Measurements from ENCODE around the gene NCK2. TPM values are rescaled to one million over a fixed set of nuclear protein-coding genes. Genes with fewer than 3 reads are reported as not detected.

NCK2 gene
- total RNA-seq, 1 experiment from 2014 or later: 26.7 TPM

- TF ChIP-seq TCF7L2 (IDR thresholded peaks at IDR 0.05; ENCODE audit: borderline replicate concordance, extremely low read depth, insufficient read depth, insufficient read length) (no peak), YY1 (IDR thresholded peaks at IDR 0.05; ENCODE audit: extremely low read depth, insufficient replicate concordance, low read depth, low read length) (no peak), ZFX (IDR thresholded peaks at IDR 0.05) (no peak), FOSL1 (IDR thresholded peaks at IDR 0.05; ENCODE audit: low read depth) (no peak), EZH2 (IDR thresholded peaks at IDR 0.05) (no peak), RAD21 (IDR thresholded peaks at IDR 0.05; ENCODE audit: low read depth) (no peak)
Measured at GRCh38 chr2:105910497-105911238, 166.0 kb downstream of the NCK2 start (continued).

DNA sequence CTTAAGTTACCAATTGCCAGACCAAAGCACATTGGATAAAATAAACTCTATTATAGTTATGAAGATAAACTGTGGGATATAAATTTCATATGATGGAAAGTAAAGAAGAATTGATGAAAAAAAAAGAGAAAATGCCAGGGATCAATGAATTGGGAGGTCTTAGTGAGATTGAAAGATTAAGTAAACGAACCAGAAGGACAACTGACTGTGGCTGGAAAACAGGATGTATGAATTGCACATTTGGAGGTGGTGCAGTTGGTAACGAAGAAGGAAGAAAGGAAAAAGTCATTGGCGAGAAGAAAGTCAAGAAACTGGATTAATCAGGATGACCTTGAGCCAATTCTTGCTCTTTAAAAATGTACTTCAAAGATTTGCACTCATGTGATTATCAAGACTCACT, 166.7 kb downstream of the NCK2 start:
- no peak overlapping the region for H3K4me3 ChIP-seq (replicated peaks in 1 of 2; ENCODE audit: low read depth in 1 of 2, low read length in 2 of 2)
- H3K4me1 ChIP-seq (ENCODE audit: control insufficient read depth in 1 of 2, insufficient read depth in 2 of 2, low read length in 2 of 2): no peaks in the 10 kb centered on the region
- no TSS peak for BruUV-seq (replicated peaks)
- no peaks in the 10 kb centered on the region for H3K79me2 ChIP-seq (ENCODE audit: insufficient read depth, low read length)
- no peaks in the 10 kb centered on the region for H3K36me3 ChIP-seq (ENCODE audit: control insufficient read depth in 1 of 2, insufficient read depth in 2 of 2, low read length in 2 of 2)
- H3K9me3 ChIP-seq (ENCODE audit: control insufficient read depth in 1 of 2, insufficient read depth in 1 of 2, low read depth in 1 of 2, low read length in 2 of 2): no peaks in the 10 kb centered on the region
- H3K9ac ChIP-seq (ENCODE audit: low read length): no peak overlapping the region
- H3K27me3 ChIP-seq (ENCODE audit: insufficient read depth, low read length): no peaks in the 10 kb centered on the region
- H3K9me2 ChIP-seq (ENCODE audit: insufficient read depth): no peaks in the 10 kb centered on the region
- ATAC-seq: no peak
- TF ChIP-seq EZH2phosphoT487 (IDR thresholded peaks at IDR 0.05; ENCODE audit: borderline replicate concordance) (no peak), ELF1 (IDR thresholded peaks at IDR 0.05; ENCODE audit: borderline replicate concordance, low read depth) (no peak), ZFX (IDR thresholded peaks at IDR 0.05) (no peak), TCF7L2 (IDR thresholded peaks at IDR 0.05; ENCODE audit: borderline replicate concordance, extremely low read depth, insufficient read depth, insufficient read length) (no peak), POLR2AphosphoS5 (IDR thresholded peaks at IDR 0.05; ENCODE audit: low read depth, low read length) (no peak), SP1 (IDR thresholded peaks at IDR 0.05; ENCODE audit: low read depth) (no peak), FOSL1 (IDR thresholded peaks at IDR 0.05; ENCODE audit: low read depth) (no peak), JUND (IDR thresholded peaks at IDR 0.05) (no peak)
- TF ChIP-seq, protein P1, sequence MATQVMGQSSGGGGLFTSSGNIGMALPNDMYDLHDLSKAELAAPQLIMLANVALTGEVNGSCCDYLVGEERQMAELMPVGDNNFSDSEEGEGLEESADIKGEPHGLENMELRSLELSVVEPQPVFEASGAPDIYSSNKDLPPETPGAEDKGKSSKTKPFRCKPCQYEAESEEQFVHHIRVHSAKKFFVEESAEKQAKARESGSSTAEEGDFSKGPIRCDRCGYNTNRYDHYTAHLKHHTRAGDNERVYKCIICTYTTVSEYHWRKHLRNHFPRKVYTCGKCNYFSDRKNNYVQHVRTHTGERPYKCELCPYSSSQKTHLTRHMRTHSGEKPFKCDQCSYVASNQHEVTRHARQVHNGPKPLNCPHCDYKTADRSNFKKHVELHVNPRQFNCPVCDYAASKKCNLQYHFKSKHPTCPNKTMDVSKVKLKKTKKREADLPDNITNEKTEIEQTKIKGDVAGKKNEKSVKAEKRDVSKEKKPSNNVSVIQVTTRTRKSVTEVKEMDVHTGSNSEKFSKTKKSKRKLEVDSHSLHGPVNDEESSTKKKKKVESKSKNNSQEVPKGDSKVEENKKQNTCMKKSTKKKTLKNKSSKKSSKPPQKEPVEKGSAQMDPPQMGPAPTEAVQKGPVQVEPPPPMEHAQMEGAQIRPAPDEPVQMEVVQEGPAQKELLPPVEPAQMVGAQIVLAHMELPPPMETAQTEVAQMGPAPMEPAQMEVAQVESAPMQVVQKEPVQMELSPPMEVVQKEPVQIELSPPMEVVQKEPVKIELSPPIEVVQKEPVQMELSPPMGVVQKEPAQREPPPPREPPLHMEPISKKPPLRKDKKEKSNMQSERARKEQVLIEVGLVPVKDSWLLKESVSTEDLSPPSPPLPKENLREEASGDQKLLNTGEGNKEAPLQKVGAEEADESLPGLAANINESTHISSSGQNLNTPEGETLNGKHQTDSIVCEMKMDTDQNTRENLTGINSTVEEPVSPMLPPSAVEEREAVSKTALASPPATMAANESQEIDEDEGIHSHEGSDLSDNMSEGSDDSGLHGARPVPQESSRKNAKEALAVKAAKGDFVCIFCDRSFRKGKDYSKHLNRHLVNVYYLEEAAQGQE (IDR thresholded peaks at IDR 0.05; ENCODE audit: low read depth): no peak
- TF ChIP-seq, protein P2, sequence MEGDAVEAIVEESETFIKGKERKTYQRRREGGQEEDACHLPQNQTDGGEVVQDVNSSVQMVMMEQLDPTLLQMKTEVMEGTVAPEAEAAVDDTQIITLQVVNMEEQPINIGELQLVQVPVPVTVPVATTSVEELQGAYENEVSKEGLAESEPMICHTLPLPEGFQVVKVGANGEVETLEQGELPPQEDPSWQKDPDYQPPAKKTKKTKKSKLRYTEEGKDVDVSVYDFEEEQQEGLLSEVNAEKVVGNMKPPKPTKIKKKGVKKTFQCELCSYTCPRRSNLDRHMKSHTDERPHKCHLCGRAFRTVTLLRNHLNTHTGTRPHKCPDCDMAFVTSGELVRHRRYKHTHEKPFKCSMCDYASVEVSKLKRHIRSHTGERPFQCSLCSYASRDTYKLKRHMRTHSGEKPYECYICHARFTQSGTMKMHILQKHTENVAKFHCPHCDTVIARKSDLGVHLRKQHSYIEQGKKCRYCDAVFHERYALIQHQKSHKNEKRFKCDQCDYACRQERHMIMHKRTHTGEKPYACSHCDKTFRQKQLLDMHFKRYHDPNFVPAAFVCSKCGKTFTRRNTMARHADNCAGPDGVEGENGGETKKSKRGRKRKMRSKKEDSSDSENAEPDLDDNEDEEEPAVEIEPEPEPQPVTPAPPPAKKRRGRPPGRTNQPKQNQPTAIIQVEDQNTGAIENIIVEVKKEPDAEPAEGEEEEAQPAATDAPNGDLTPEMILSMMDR (IDR thresholded peaks at IDR 0.05 in 2 of 3, conservative IDR thresholded peaks at IDR 0.05 in 1 of 3; ENCODE audit: borderline replicate concordance in 1 of 3, insufficient read depth in 1 of 3, low read depth in 2 of 3, low read length in 2 of 3): no peak
- TF ChIP-seq, protein P3, sequence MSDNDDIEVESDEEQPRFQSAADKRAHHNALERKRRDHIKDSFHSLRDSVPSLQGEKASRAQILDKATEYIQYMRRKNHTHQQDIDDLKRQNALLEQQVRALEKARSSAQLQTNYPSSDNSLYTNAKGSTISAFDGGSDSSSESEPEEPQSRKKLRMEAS (IDR thresholded peaks at IDR 0.05): no peak
- intact Hi-C loops (cut with micrococcal nuclease): loop anchor here (10.0 kb wide), 1 partner anchor 173 kb away; no protein-coding TSS in a partner anchor
- ChIA-PET POLR2A (no interaction called here), CTCF (interaction anchor here (1.0 kb wide), 1 partner anchor 8 kb away, joined by 3 read pairs; no protein-coding TSS in a partner anchor), RAD21 (ENCODE audit: low non-redundant PET in 1 of 2, low total read pairs in 2 of 2, uncharacterized antibody in 2 of 2, unreplicated experiment in 2 of 2) (no interaction called here)
- no peak for DNase-seq (ENCODE audit: low read depth, low spot score)
- H4K20me1 ChIP-seq (ENCODE audit: insufficient read depth): no peaks in the 10 kb centered on the region
- no peak overlapping the region for H3K27ac ChIP-seq (ENCODE audit: low read depth, low read length)
- H2AFZ ChIP-seq (ENCODE audit: low read depth, low read length, poor library complexity, severe bottlenecking): no peak overlapping the region
- no peak overlapping the region for H3K4me2 ChIP-seq (ENCODE audit: low read length)
